ENCODE results near the gene TEX2.
"Not testable (repeated sequence)": the region's sequence is repeated elsewhere in the genome, so short reads cannot be mapped to it uniquely, and the experiment has no call there.

DNA sequence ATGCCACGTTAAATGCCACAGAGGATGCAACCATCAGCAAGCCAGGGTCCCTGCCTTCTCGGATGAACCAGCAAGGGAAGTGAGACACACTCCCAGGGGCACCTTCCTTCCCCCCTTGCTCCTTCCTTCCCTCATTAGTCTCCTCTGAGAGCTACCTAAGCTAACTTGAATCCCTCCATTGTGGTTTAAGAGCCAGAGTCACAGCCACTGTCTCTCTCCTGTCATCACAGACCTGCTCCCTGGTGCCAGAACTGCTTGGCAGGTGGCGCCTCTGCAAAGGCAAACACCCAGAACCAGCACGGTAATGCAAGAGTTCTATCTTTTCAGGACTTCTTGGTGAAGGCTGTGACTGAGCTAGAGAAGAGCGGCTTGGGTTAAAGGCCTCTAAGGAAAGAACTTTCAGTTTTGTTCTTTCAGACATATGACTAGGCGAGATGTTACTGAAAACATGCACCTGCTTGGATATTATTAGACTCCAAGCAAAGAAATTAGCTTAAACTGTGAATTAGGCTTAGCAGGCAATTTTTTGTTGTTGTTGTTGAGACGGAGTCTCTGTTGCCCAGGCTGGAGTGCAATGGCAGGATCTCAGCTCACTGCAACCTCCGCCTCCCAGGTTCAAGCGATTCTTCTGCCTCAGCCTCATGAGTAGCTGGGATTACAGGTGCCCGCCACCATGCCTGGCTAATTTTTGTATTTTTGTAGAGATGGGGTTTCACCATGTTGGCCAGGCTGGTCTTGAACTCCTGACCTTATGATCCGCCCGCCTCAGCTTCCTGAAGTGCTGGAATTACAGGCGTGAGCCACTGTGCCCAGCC is 141.9 kb downstream of the TEX2 start:
- not testable (repeated sequence) for TF ChIP-seq EZH2 (IDR thresholded peaks at IDR 0.05; ENCODE audit: borderline replicate concordance, low read depth, low read length, severe bottlenecking); POLR2A (IDR thresholded peaks at IDR 0.05; ENCODE audit: low read depth, low read length); JUN (IDR thresholded peaks at IDR 0.05; ENCODE audit: borderline replicate concordance, insufficient read depth, insufficient read length, low read depth)
- TF ChIP-seq, protein P1, sequence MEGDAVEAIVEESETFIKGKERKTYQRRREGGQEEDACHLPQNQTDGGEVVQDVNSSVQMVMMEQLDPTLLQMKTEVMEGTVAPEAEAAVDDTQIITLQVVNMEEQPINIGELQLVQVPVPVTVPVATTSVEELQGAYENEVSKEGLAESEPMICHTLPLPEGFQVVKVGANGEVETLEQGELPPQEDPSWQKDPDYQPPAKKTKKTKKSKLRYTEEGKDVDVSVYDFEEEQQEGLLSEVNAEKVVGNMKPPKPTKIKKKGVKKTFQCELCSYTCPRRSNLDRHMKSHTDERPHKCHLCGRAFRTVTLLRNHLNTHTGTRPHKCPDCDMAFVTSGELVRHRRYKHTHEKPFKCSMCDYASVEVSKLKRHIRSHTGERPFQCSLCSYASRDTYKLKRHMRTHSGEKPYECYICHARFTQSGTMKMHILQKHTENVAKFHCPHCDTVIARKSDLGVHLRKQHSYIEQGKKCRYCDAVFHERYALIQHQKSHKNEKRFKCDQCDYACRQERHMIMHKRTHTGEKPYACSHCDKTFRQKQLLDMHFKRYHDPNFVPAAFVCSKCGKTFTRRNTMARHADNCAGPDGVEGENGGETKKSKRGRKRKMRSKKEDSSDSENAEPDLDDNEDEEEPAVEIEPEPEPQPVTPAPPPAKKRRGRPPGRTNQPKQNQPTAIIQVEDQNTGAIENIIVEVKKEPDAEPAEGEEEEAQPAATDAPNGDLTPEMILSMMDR (IDR thresholded peaks at IDR 0.05; ENCODE audit: extremely low read depth in 1 of 2, insufficient read depth in 1 of 2, low read depth in 1 of 2, low read length in 2 of 2): not testable (repeated sequence)
- TF ChIP-seq, protein P2, sequence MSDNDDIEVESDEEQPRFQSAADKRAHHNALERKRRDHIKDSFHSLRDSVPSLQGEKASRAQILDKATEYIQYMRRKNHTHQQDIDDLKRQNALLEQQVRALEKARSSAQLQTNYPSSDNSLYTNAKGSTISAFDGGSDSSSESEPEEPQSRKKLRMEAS (IDR thresholded peaks at IDR 0.05; ENCODE audit: insufficient read depth, insufficient read length): not testable (repeated sequence)

All from endothelial cell of umbilical vein (primary cell).